GM19043 (cell line): ENCODE measurements around the gene CFAP20DC.
"Not testable (repeated sequence)": the region's sequence is repeated elsewhere in the genome, so short reads cannot be mapped to it uniquely, and the experiment has no call there.

ENCODE experiments used
- ATAC-seq: cut with Tn5 transposase; IDR thresholded peaks from one replicate; pipeline ENCODE4 v1.9.1; 2021; ENCODE audit warnings: low read depth; ENCODE audit not compliant: unreplicated experiment

Gene CFAP20DC

GRCh38 chr3:58824777-58825176, 225.0 kb downstream of the CFAP20DC start:
- no peak for ATAC-seq

- ATAC-seq = no peak
Measured at GRCh38 chr3:58824285-58824684, 225.5 kb downstream of the CFAP20DC start.

GRCh38 chr3:58806551-58807244, 243.1 kb downstream of the CFAP20DC start:
- ATAC-seq = not testable (repeated sequence)

GRCh38 chr3:58804914-58805313, 244.9 kb downstream of the CFAP20DC start:
- ATAC-seq = no peak

- ATAC-seq = no peak
Measured at GRCh38 chr3:58801541-58801940, 248.3 kb downstream of the CFAP20DC start.

GRCh38 chr3:58800940-58801339, 248.9 kb downstream of the CFAP20DC start:
- ATAC-seq = no peak

- no peak for ATAC-seq
Measured at GRCh38 chr3:58800032-58800431, 249.8 kb downstream of the CFAP20DC start.

GRCh38 chr3:58799271-58799670, 250.6 kb downstream of the CFAP20DC start:
- no peak for ATAC-seq

GRCh38 chr3:58798312-58798711, 251.5 kb downstream of the CFAP20DC start:
- ATAC-seq = no peak

- ATAC-seq = no peak
Measured at GRCh38 chr3:58794750-58795149, 255.1 kb downstream of the CFAP20DC start.

GRCh38 chr3:58793938-58794337, 255.9 kb downstream of the CFAP20DC start:
- no peak for ATAC-seq

- ATAC-seq = no peak
Measured at GRCh38 chr3:58792921-58793451, 256.8 kb downstream of the CFAP20DC start.

- ATAC-seq = no peak
Measured at GRCh38 chr3:58789385-58789784, 260.4 kb downstream of the CFAP20DC start.

GRCh38 chr3:58784888-58785287, 264.9 kb downstream of the CFAP20DC start:
- no peak for ATAC-seq

- no peak for ATAC-seq
Measured at GRCh38 chr3:58784425-58784824, 265.4 kb downstream of the CFAP20DC start.

- no peak for ATAC-seq
Measured at GRCh38 chr3:58783845-58784244, 266.0 kb downstream of the CFAP20DC start.

GRCh38 chr3:58779934-58780333, 269.9 kb downstream of the CFAP20DC start:
- no peak for ATAC-seq

GRCh38 chr3:58776231-58776630, 273.6 kb downstream of the CFAP20DC start:
- ATAC-seq = no peak

GRCh38 chr3:58772462-58772861, 277.4 kb downstream of the CFAP20DC start:
- ATAC-seq = no peak

- ATAC-seq = no peak
Measured at GRCh38 chr3:58769065-58769464, 280.8 kb downstream of the CFAP20DC start.

- no peak for ATAC-seq
Measured at GRCh38 chr3:58766587-58767282, 283.1 kb downstream of the CFAP20DC start.

GRCh38 chr3:58755150-58755549, 294.7 kb downstream of the CFAP20DC start:
- ATAC-seq = no peak
